ENCODE results near the gene ADCY3.

ADCY3 gene

DNA sequence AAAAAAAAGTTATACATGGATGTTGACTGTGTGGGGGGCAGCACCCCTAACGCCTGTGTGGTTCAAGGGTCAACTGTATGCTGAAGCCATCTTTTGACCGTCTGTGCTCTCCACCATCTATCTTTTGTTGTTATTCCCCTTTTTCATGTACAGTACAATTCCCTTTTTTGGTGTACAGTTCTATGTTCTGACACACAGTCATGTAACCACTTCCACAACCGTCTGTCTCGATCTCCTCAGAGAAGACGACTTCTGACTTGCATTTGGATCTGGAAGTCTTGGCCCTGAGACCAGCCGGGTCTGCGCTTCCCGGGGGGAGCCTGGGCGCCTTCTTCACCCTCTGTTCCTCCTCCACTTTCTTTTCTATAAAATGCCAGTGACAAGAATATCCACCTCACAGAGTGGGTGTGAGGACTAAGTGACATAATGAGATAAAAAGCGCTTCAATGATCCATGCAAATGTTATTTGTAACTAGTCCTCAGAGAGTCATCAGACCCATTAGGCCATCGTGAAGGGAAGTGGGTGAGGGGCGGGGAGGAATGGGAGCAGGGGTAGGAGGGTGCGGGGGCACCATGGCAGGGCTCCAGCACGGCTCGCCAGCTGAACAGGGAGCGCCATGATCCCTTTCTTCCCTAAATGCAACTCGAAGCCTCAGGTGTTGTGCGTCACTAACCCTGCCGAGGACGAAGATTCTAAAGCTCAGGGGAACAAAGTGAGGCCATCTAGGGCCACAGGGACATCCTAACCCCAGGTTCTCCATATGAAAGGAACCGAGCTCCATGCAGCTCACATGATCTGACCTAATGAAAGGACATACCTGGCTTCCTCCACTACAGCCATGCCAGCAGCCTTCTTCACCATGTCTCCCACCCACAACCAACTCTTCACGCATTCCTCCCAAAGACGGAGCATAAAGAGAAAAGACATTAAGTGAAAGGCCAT lies 16.6 kb downstream of the ADCY3 start:
- no peak for DNase-seq (ENCODE audit: low read depth)

DNA sequence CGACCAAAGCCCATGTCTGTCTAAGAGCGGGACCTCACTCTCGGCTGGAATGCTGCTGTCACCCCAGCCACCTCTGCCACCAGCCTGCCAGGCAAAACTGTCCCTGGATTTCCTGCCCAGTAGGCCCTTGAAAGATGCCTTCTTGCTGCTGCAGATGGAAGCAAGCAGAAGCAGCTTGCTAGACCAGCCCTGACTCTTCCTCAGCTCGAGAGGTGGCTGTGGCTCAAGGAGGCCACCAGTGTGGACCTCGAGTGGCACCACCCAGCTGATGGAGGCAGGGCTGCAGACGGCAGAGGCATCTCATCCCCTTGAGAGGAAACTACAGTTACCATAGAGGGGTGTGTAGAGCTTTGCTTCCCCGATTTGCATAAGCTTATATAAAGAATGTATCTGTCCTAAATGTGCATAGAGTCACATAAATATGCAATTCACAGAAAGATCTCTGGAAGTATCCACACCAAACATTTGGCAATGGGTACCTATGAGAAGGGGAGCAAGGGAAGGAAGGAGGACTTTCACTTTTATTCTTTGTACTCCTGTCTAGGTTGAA lies 20.6 kb downstream of the ADCY3 start:
- DNase-seq (ENCODE audit: low read depth): no peak

DNA sequence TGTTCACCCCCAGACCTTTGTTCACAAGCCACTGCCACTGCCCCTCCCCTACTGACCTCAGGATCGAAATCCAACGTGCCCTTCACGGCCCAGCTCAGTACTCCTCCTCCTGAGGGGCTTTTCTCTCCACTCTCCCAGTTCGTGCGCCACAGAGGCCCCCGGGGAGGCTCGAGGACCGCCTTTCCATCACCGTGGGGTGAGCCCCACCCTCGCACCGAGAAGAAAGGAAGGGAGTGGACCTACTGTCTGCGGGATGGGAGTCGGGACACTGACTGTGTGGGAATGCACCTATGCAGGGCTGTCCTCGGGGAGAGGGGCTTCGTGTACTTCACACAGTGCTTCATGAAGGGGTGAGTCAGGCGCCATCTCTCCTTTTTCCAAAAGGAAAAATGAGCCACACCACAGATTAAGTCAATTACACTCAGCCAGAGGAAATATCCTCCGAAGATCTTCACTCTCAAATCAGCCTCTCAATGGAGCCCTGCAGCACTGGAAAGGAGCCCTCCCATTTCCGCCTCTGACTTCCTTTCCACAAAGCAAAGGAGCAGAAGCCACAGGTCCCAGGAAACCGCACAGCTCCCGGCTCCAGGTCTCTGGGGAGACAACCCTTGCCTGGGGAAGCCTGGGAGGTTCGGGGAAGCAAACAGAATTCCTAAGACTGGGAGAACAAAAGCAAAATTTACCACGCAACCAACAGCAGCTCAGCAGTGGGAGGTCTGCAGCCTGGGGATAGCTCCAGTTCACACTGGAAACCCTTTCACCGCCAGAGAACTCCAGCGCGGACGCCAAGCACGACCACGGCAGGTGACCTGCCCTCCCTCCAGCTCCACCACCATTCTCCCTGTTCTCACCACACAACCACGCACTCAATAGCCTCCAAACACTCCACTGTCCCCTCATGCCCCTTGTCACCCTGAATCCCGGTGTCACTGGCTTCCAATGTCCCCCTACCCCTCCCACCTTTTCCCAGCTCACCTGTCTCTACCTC lies 21.6 kb downstream of the ADCY3 start:
- no peak for DNase-seq (ENCODE audit: low read depth)

DNA sequence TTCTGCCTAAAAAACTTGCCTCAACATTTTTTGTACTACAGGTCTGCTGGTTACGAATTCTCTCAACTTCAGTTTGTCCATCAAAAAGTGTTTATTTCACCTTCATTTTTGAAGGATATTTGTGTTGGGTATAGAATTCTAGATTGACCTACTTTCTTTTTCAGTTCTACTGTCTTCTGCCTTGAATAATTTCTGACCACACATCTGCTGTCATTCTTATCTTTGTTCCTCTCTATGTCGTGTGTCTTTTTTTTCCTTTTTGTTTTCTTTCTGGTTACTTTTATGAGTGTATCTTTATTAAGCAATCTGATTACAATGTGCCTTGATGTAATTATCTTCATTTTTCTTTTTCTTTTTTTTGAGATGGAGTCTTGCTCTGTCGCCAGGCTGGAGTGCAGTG lies 25.3 kb downstream of the ADCY3 start:
- no peak for DNase-seq (ENCODE audit: low read depth)

DNA sequence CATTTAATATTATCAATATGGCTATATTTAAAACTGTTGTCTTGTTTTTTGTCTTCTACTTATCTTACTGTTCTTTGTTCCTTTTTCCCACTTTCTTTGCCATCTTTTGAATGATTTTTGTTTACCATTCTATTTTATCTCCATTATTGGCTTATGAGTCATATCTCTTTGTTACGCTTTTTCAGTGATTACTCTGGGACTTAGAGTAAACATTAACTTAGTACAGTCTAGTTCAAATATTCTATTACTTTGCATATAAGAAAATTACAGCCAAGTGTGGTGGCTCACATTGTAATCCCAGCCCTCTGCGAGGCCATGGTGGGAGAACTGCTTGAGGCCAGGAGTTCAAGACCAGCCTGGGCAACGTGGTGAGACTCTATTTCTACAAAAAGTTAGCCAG lies 26.1 kb downstream of the ADCY3 start:
- no peak for DNase-seq (ENCODE audit: low read depth)

DNA sequence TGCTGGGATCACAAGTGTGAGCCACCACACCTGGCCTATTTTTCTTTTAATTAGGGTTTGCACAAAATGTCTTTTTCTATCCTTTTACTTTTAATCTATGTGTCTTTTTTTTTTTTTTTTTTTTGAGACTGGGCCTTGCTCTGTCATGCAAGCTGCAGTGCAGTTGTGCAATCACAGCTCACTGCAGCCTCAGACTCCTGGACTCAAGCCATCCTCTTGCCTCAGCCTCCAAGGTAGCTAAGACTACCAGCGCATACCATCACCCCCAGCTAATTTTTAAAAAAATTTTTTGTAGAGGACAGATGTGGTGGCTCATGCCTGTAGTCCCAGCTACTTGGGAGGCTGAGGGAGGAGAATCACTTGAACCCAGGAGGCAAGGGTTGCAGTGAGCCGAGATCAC lies 27.1 kb downstream of the ADCY3 start:
- DNase-seq (ENCODE audit: low read depth): no peak

DNA sequence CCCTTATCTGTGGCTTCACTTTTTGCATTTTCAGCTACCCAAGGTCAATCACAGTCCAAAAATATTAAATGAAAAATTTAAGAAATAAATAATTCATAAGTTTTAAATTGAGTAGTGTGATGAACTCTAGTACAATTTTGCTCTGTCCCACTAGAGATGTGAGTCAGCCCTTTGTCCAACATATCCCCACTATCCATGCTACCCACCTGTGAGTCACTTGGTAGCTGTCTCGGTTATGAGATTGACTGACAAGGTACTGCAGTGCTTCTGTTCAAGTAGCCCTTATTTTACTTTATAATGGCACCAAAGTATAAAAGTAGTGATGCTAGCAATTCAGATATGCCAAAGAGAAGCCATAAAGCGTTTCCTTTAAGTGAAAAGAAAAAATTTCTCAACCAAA lies 28.8 kb downstream of the ADCY3 start:
- no peak for DNase-seq (ENCODE audit: low read depth)

DNA sequence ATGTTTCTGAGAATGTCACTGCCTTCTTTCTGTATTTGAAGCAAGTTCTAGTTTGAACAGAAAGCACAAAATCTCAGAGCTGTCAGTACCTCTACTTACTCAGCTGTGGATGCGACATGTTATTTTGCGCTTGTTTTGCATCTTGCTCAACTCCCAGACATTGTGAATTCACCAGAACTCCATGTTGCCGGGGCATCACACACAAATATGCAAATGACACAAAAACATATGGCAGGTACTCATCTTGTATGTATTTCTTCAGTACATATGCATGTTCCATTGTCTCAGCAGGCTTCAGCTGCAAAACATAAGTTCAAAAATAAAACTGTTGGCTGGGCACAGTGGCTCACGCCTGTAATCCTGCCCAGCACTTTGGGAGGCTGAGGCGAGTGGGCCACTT lies 30.8 kb downstream of the ADCY3 start:
- no peak for DNase-seq (ENCODE audit: low read depth)

DNA sequence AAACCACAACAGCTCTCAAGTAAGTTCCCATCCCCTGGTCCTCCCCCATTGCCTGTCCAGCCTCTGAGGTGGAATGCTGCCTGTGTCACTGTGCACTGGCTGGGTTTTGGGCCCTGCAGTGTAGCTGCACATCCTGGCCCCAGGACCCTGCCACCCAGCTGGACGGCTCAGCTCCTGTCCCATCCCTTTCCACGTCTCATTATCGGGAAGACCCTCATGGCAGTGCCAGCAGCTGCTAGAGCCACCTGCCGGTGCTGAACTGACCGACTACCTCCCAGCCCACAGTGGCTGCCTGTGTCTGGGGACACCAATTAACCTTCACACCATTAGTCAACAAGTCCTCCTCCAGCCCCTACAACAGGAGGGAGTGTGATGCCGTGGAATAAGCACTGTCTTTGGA lies 31.9 kb downstream of the ADCY3 start:
- no peak for DNase-seq (ENCODE audit: low read depth)

DNA sequence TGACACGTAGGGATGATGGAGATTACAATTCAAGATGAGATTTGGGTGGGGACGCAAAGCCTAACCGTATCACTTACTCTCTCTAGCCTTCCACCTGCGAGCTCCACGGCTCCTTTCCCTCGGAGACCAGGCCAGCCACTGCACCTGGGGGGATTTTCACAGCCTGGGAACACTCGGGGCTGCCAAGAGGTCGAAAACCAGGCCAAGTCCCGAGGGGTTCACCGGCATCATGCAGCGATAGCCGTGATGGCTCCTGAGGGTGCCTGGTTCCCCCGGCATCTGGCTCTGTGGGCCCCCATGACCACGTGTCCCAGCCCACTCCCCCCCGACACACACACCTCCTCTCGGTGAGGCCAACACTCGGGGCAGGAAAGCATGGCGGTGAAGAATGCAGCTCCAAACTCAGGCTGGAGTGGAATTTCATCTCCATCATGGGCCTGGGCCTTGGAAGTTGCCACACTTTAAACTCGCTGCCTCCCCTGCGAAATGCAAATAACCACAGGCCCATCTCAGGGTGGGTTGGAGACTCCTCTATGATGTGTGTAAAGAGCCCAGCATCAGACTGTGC lies 32.6 kb downstream of the ADCY3 start:
- DNase-seq (ENCODE audit: low read depth): no peak

DNA sequence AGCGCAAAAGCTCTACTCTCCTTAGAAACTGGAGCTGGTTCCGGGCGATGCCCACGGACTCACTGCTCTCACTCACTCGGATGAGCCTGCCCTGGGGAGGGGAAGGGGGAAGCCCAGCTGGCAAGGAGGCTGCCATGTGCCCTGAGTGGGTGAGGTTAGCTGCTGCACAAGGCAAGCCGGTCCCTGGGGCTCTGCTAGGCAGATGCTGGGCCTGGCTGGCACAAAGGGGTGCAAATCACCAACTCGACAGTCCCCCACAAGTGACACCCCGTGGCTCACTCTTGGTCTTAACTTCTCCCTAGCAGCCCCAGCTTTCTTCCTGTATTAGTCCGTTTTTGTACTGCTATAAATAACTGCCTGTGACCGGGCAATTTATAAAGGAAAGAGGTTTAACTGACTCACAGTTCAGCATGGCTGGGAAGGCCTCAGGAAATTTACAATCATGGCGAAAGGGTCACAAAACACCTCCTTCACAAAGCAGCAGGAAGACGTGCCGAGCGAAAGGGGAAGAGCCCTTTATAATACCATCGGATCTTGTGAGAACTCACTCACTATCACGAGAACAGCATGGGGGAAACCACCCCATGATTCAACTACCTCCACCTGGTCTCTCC lies 33.2 kb downstream of the ADCY3 start:
- DNase-seq (ENCODE audit: low read depth): no peak

DNA sequence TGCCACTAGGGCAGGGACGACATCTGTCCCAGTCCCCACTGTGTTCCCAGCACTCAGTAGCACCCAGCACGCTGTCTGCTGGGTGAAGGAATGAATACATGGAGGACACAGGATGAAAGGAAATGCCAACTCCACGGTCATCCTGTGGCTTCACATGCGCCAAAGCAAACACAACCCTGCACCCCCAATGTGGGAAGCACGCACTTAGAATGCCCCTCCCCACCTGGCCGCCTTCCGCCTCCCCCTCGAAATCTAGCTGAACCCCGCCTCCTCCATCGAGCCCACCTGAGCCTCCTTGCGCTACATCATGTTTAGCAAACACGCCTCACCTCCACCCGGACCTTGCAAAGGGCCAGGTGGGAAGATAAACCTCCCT lies 33.9 kb downstream of the ADCY3 start:
- no peak for DNase-seq (ENCODE audit: low read depth)

DNA sequence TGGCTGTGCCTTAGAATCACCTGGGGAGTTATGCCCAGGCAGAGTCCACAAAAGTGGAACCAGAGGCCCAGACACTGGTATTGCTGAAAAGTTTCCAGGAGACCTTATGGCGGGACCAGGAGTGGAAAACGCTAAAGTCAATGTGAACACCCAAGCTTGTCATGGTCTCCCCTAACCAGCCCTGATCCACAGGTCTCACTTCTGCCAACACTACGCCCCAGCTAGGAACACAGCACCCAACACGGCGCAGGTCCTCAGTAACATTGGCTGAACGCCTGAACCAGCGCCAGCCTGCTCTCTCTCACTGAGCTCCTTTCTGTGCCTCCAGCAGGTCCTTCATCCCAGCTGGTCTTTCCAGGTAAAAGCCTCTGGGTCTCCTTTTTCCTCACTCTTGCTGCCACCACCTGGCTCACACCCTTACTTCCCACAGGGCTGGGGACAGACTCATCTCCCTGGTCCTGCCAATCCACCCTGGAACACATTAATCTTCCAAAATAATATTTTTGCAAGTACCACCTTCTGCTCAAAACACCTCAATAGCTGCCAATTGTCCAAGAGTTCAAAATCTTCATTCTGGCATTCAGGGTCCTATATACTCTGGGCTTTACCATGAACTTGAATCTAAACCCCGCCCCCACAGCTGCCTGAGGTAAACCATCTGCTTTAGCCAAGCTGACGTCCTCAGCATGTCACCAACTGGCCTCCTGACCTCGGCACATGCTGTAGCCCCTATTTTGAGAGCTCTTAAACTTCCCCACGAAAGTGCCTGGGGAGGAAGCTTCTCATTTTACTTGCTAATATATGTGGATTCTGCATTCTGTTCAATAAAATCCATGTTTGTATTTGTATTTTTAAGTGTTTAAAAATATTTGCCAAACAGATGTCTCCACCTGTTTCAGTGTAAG lies 34.6 kb downstream of the ADCY3 start:
- DNase-seq (ENCODE audit: low read depth): no peak

DNA sequence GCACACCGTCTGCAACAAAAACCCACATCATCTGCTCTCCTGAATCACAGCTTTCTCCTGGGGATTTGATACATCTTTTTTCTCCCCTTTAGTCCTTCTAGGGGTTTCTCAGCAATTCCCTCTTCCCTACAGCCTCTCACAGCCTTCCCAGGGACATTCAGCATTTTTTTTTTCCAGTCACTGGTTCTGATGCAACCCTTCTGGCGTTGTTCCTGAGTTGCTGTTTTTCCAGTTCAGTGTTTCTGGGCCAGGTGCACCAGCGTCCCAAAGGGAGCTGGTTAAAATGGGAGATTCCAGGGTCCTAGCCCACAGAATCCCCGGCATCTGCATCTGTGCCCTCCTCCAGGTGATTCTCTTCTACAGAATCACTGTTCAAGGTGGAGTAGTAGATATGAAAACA lies 36.1 kb downstream of the ADCY3 start:
- DNase-seq (ENCODE audit: low read depth): no peak

DNA sequence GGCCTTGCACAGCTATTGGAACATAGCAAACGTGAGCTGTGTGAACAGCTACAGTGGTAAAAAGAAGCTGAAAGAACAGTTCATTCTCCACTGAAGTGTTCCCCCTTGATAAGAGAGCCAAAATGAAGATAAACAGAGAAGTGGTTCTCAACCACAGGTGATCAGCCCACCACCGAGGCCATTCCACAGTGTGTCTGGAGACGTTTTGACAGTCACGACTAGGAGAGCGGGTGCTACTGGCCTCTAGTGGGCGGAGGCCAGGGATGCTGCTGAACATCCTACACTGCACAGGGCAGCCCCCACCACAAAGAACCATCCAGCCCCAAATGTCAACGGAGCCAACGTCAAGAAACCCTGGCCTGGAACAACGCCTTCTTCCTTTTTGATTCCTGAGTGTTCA lies 38.4 kb downstream of the ADCY3 start:
- DNase-seq (ENCODE audit: low read depth): no peak

DNA sequence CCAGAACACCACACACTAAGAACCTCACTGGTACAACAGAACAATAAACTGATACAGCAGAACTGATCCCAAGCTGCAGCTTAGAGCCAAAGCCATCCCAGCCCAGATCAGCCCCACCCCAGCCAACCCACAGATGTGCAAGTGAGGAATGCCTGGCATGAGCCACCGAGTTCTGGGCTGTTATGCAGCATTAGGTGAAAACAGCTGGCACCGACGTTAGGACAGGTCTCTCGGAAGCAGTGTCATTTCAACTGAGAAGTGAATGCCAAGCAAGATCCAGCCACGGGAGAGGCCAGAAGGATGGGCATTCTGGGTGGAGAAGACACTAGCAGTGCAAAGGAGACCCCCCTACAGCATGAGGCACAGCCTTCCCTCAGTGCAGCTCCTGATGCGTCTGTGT lies 38.9 kb downstream of the ADCY3 start:
- DNase-seq (ENCODE audit: low read depth): no peak

DNA sequence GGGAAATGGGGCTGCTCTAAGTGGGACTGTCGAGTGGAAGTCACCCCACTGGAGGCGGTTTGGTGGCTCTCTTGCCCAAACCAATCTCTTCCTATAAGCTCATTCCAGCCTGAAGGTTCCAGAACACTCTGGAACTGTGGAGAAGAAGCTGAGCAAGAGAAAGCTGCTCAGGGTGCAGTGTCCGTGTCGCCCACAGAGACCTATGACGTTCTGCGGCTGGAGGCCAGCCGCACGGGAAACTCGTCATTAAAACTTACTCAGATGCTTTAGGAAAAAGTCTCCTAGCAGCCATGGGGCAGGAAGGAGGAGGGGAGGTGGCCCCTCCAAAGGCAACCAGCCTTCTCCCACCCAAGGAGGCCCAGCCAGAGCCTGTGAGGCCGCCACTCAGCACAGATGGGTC lies 41.7 kb downstream of the ADCY3 start:
- DNase-seq (ENCODE audit: low read depth): no peak

DNA sequence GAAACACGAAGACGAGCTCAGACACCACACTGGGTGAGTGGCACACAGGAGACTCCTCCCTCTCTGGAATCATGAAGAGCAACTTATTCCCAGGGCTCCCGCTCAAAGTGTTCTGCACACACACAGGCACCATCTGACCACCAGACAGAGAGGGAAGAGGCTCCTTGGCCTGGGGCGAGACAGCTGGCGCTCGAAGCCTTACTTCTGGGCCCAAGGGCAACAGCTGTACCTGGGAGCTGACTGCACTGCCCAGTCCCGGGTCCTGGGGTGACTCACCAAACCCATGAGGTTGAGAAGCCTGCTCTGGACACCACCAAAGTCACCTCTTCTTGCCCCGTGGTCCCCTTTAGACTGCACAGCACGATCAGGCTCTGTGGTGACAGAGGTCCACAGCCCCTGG lies 42.4 kb downstream of the ADCY3 start:
- DNase-seq (ENCODE audit: low read depth): no peak

DNA sequence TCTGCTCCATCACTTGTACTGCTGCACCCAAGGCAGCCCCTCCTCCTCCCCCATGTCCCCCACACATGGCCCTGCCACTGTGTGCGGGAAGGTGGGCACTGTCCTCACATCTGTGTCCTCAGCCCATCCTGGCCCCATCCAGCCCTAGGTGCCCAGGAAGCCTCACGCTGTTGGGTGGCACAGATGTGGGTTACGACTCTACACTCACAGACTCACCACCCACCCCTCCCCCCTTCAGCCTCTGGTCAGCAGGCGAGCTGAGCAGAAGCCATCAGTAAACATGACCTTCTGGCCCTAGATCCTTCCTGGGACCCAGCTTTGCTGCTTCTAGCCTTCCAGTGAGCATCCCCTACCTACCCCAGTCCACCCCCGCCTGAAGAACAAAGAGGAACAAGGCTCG lies 43.0 kb downstream of the ADCY3 start:
- no peak for DNase-seq (ENCODE audit: low read depth)

DNA sequence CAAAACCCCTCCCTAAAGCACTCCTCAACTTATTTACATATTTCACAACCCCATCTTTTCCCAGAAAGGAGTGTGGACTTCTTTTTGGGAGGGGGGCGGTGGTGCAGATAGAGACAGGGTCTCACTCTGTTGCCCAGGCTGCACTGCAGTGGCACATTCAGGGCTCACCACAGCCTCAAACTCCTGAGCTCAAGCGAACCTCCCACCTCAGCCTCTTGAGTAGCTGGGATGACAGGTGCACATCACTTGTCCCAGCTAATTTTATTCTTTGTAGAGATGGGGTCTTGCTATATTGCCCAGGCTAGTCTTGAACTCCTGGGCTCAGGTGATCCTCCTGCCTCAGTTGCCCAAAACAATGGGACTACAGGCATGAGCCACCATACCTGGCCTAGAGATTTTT lies 44.1 kb downstream of the ADCY3 start:
- DNase-seq (ENCODE audit: low read depth): no peak

DNA sequence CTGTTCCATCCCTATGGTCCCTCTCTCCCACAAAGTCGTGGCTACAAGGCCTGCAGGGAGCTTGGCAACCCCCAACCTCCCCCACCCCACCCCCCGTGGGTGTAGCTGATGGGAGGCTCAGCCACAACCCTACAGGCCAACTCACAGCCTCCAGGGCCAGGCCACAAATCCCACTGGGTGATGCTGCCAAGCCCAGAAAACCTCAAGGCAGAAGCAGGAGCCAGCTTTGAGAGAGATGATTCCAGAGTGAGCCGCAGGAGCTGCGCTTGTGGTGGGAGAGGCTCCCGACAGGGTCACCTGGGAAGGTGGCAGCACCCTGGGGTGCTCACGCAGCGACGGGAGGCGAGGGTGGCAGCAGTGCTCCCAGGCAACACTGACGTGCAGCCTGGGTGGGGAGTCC lies 44.8 kb downstream of the ADCY3 start:
- no peak for DNase-seq (ENCODE audit: low read depth)
